B cell (primary cell): ENCODE data around the gene CAPN5. TPM values are rescaled to one million over a fixed set of nuclear protein-coding genes. Genes with fewer than 3 reads are reported as not detected.

Source experiments
- ATAC-seq: fragments of 200-7000 bp; cut with Tn5 transposase; one replicate; pipeline ENCODE4 v1.10.0; 2021; ENCODE audit warnings: low read depth, mild to moderate bottlenecking, moderate number of reproducible peaks, moderate library complexity
- CTCF ChIA-PET: fragments of 350-600 bp; sonication (Branson Sonifier 250); formaldehyde crosslinking; loops from one replicate; lab custom pipeline; 2021; ENCODE audit warnings: antibody characterized with exemption, inconsistent platforms; lab: Charles Lee
- POLR2A ChIA-PET: fragments of 350-600 bp; sonication (Branson Sonifier 250); formaldehyde crosslinking; loops from one replicate; lab custom pipeline; 2021; ENCODE audit warnings: antibody characterized with exemption; lab: Charles Lee
- DNase-seq: peaks from one replicate; pipeline ENCODE4 v3.0.0; 2013
- H2AFZ ChIP-seq: 2 replicates; pipeline ENCODE4 v1.6.1; 2012; ENCODE audit warnings: mild to moderate bottlenecking, low read depth, low read length; ENCODE audit not compliant: insufficient read depth, poor library complexity, severe bottlenecking
- H3K27ac ChIP-seq, 2 donors: 1 replicate in 1 of 2; 2 replicates in 1 of 2; pipeline ENCODE4 v1.5.1; 2012 to 2013; ENCODE audit warnings: low read length in 2 of 2, mild to moderate bottlenecking in 2 of 2, moderate library complexity in 1 of 2
- H3K27me3 ChIP-seq, 4 experiments: fragments of 200-600 bp in 1 of 4; sonication (generic) in 1 of 4; replicated peaks in 1 of 4; 1 replicate in 2 of 4; 2 replicates in 2 of 4; pipeline versions ENCODE4 v1.6.1 to v1.7.0; 2013 to 2016; ENCODE audit warnings: low read length in 3 of 4, mild to moderate bottlenecking in 2 of 4, mixed read lengths in 1 of 4, moderate library complexity in 1 of 4; ENCODE audit not compliant: insufficient read depth in 4 of 4, control insufficient read depth in 3 of 4; ENCODE audit errors: control extremely low read depth in 1 of 4
- H3K36me3 ChIP-seq, 2 experiments: replicated peaks in 1 of 2; 1 replicate in 1 of 2; 2 replicates in 1 of 2; pipeline versions ENCODE4 v1.6.1 to v1.7.1; 2013; ENCODE audit warnings: low read length in 1 of 2; ENCODE audit not compliant: insufficient read depth in 2 of 2, control insufficient read depth in 1 of 2; ENCODE audit errors: control extremely low read depth in 1 of 2, extremely low read depth in 1 of 2
- H3K4me1 ChIP-seq, 2 donors: fragments of 200-600 bp in 1 of 2; sonication (generic) in 1 of 2; 1 replicate in 1 of 2; 2 replicates in 1 of 2; pipeline versions ENCODE4 v1.5.1 to v1.6.1; 2013 to 2017; ENCODE audit warnings: low read length in 2 of 2; ENCODE audit not compliant: control insufficient read depth in 2 of 2, insufficient read depth in 2 of 2
- H3K4me2 ChIP-seq: replicated peaks from 2 replicates; pipeline ENCODE3; 2012; ENCODE audit warnings: mild to moderate bottlenecking, low read depth, low read length; ENCODE audit not compliant: poor library complexity, severe bottlenecking
- H3K4me3 ChIP-seq, 5 experiments: fragments of 200-600 bp in 1 of 5; sonication (generic) in 1 of 5; 1 replicate in 3 of 5; 2 replicates in 2 of 5; pipeline versions ENCODE4 v1.5.1 to v1.7.0; 2011 to 2016; ENCODE audit warnings: low read length in 4 of 5, mild to moderate bottlenecking in 4 of 5, low read depth in 2 of 5, control low read depth in 1 of 5, moderate library complexity in 1 of 5; ENCODE audit not compliant: insufficient read depth in 1 of 5; ENCODE audit errors: control extremely low read depth in 1 of 5, extremely low read depth in 1 of 5
- H3K79me2 ChIP-seq: fragments of 200-600 bp; sonication (generic); one replicate; pipeline ENCODE4 v1.6.0; 2016; ENCODE audit warnings: low read length; ENCODE audit not compliant: control insufficient read depth, insufficient read depth
- H3K9ac ChIP-seq: fragments of 200-600 bp; sonication (generic); 2 replicates; pipeline ENCODE4 v1.6.1; 2017; ENCODE audit warnings: mild to moderate bottlenecking, low read length, moderate library complexity
- H3K9me3 ChIP-seq, 3 donors: one replicate each; pipeline versions ENCODE4 v1.6.1 to v1.7.1; 2013; ENCODE audit warnings: low read length in 2 of 3; ENCODE audit not compliant: control insufficient read depth in 2 of 3, insufficient read depth in 1 of 3; ENCODE audit errors: control extremely low read depth in 1 of 3
- H4K20me1 ChIP-seq: 2 replicates; pipeline ENCODE4 v1.6.0; 2012; ENCODE audit warnings: mild to moderate bottlenecking, low read length; ENCODE audit not compliant: insufficient read depth, control insufficient read depth, poor library complexity, severe bottlenecking
- H3K27ac Mint-ChIP-seq: one replicate; pipeline ENCODE4 v1.8.0; 2021; ENCODE audit warnings: mixed read lengths
- H3K27me3 Mint-ChIP-seq: one replicate; pipeline ENCODE4 v1.8.0; 2021; ENCODE audit warnings: mixed read lengths
- H3K4me1 Mint-ChIP-seq: one replicate; pipeline ENCODE4 v1.8.0; 2021; ENCODE audit warnings: mixed read lengths
- H3K4me3 Mint-ChIP-seq: one replicate; pipeline ENCODE4 v1.8.0; 2021; ENCODE audit warnings: mixed read lengths
- H3K9me3 Mint-ChIP-seq: one replicate; pipeline ENCODE4 v1.8.0; 2022; ENCODE audit warnings: mixed read lengths; ENCODE audit not compliant: insufficient read depth
- EZH2 ChIP-seq: IDR thresholded peaks from 2 replicates; pipeline ENCODE4 v1.6.1; 2012; ENCODE audit warnings: borderline replicate concordance, low read depth, mild to moderate bottlenecking, moderate library complexity, low read length; ENCODE audit not compliant: insufficient read depth, poor library complexity, severe bottlenecking
- WGBS: methylation state at CpG from one replicate; pipeline ENCODE4 v1.1.5; 2013; ENCODE audit warnings: missing lambda C conversion rate; ENCODE audit not compliant: insufficient coverage; 5-methylcytosine and 5-hydroxymethylcytosine counted together
- intact Hi-C: fragments of 100-400 bp; cut with micrococcal nuclease; formaldehyde crosslinking; loops from one replicate; pipeline ENCODE4 v1.10.0; 2022
- polyA plus RNA-seq: library from polyadenylated mRNA; depleted of rRNA; stranded (reverse); fragments of >200 nt; gene quantifications from 2 replicates; pipeline ENCODE4 v1.2.3, GENCODE V29; 2012
- total RNA-seq, 2 donors: library from RNA; stranded (reverse); fragments of 120-200 nt in 1 of 2; gene quantifications; 1 replicate in 1 of 2; 2 replicates in 1 of 2; pipeline versions ENCODE4 v1.2.3 to v1.2.4, GENCODE V29; 2013 to 2022
- TF ChIP-seq, protein P1 (sequence below): fragments of 200-600 bp; IDR thresholded peaks from one replicate; pipeline ENCODE4 v1.8.0; 2022; ENCODE audit warnings: antibody characterized with exemption, mild to moderate bottlenecking

The CAPN5 gene
- total and polyA plus RNA-seq, 2 donors (not counting 1 experiment from before 2014, with no cell fraction given): 0.74 to 0.78 TPM

DNA sequence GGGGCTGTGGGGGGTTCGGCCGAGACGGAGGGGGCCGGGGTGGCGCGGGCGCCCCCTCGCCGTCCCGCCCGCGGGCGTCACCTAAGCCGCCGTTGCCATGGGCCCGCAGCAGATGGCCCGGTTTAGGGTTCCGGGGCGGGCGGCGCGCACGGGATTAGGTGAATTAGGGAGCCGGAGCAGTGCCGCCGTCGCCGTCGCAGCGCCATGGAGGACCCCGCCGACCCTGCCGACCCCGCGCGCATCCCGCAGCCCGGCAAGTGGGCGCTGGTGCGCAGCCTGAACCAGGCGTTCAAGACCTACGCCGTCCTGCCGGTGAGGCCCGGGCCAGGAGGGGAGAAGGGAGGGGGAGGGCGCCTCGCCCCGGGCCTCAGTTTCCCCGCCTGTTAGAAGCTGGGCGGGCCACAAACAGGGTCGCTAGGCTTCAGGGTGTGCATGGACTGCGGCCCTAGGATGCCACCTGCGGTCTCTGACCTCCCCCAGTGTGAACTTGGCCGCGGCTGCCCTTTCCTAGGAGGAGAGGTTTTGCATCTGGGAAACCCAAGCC is 71.4 kb downstream of the CAPN5 start:
- intact Hi-C loops: no loop called here
- Histone ChIP-seq H3K79me2 (no peaks in the 10 kb centered on the region), H3K4me3 (no peak overlapping the region), H3K27ac (no peak overlapping the region), H3K4me2 (no peak overlapping the region), H3K27me3 (peaks cover 0 to 21% (median 4%) of the 10 kb centered on the region in 4 experiments), H3K36me3 (no peaks in the 10 kb centered on the region), H3K4me1 (peaks cover 0 to 4% of the 10 kb centered on the region in 2 donors), H3K9ac (no peak overlapping the region), H2AFZ (no peak overlapping the region), H3K9me3 (peaks cover 0 to under 1% (median 0%) of the 10 kb centered on the region in 3 donors), H4K20me1 (no peaks in the 10 kb centered on the region)
- Mint-ChIP-seq H3K9me3 (peaks cover 5% of the 10 kb centered on the region), H3K4me3 (no peak overlapping the region), H3K4me1 (peaks cover 6% of the 10 kb centered on the region), H3K27ac (no peak overlapping the region), H3K27me3 (peaks cover 28% of the 10 kb centered on the region)
- TF ChIP-seq, protein P1, sequence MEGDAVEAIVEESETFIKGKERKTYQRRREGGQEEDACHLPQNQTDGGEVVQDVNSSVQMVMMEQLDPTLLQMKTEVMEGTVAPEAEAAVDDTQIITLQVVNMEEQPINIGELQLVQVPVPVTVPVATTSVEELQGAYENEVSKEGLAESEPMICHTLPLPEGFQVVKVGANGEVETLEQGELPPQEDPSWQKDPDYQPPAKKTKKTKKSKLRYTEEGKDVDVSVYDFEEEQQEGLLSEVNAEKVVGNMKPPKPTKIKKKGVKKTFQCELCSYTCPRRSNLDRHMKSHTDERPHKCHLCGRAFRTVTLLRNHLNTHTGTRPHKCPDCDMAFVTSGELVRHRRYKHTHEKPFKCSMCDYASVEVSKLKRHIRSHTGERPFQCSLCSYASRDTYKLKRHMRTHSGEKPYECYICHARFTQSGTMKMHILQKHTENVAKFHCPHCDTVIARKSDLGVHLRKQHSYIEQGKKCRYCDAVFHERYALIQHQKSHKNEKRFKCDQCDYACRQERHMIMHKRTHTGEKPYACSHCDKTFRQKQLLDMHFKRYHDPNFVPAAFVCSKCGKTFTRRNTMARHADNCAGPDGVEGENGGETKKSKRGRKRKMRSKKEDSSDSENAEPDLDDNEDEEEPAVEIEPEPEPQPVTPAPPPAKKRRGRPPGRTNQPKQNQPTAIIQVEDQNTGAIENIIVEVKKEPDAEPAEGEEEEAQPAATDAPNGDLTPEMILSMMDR: no peak
- TF ChIP-seq EZH2: no peak
- DNase-seq (no peak), ATAC-seq (no peak)
- POLR2A ChIA-PET: no interaction called here
- CTCF ChIA-PET: no interaction called here
- 32% methylated on average over 55 of the region's 55 CpGs for WGBS

- Mint-ChIP-seq H3K4me3 (no peak overlapping the region), H3K27ac (no peak overlapping the region), H3K27me3 (peaks cover 28% of the 10 kb centered on the region), H3K9me3 (no peaks in the 10 kb centered on the region), H3K4me1 (peaks cover 6% of the 10 kb centered on the region)
- Histone ChIP-seq H3K79me2 (no peaks in the 10 kb centered on the region), H3K36me3 (no peaks in the 10 kb centered on the region), H3K4me2 (no peak overlapping the region), H3K4me3 (no peak overlapping the region), H3K27ac (no peak overlapping the region), H3K27me3 (peaks cover 0 to 21% (median 4%) of the 10 kb centered on the region in 4 experiments), H3K9me3 (no peaks in the 10 kb centered on the region), H3K9ac (no peak overlapping the region), H2AFZ (no peak overlapping the region), H4K20me1 (no peaks in the 10 kb centered on the region), H3K4me1 (peaks cover 0 to 4% of the 10 kb centered on the region in 2 donors)
- intact Hi-C loops: no loop called here
- TF ChIP-seq EZH2: no peak
- TF ChIP-seq, protein P1: no peak
- POLR2A ChIA-PET: no interaction called here
- ATAC-seq (no peak), DNase-seq (no peak)
- WGBS: 93% methylated on average over 6 of the region's 8 CpGs
- CTCF ChIA-PET: interaction anchor here (1.1 to 1.5 kb wide), 2 partner anchors 12 to 25 kb away, joined by 3 to 4 read pairs; no protein-coding TSS in a partner anchor
These were observed 72.4 kb downstream of the CAPN5 start for GRCh38 chr11:77139201-77139600.
